Neuronal stem cell (in vitro differentiated cells): ENCODE data around the gene CDH11.

ENCODE experiments used
- DNase-seq: peaks from one replicate; pipeline ENCODE4 v3.0.0-alpha.2; 2013; ENCODE audit warnings: low spot score
- H2AFZ ChIP-seq: one replicate; pipeline ENCODE4 v1.6.1; 2013; ENCODE audit warnings: mild to moderate bottlenecking, low read length, inconsistent platforms
- H2AK5ac ChIP-seq: 2 replicates; pipeline ENCODE4 v1.6.1; 2013; ENCODE audit warnings: low read depth, mild to moderate bottlenecking, inconsistent platforms, low read length, moderate library complexity, mixed read lengths
- H2BK120ac ChIP-seq: 2 replicates; pipeline ENCODE4 v1.6.1; 2013; ENCODE audit warnings: low read depth, mild to moderate bottlenecking, inconsistent platforms, low read length, moderate library complexity, mixed read lengths
- H2BK12ac ChIP-seq: one replicate; pipeline ENCODE4 v1.6.1; 2013; ENCODE audit warnings: low read length, inconsistent platforms
- H2BK15ac ChIP-seq: 2 replicates; pipeline ENCODE4 v1.6.1; 2013; ENCODE audit warnings: mild to moderate bottlenecking, low read length, inconsistent platforms, mixed read lengths
- H2BK5ac ChIP-seq: one replicate; pipeline ENCODE4 v1.6.1; 2013; ENCODE audit warnings: inconsistent platforms, mild to moderate bottlenecking, low read length, moderate library complexity
- H3K14ac ChIP-seq: one replicate; pipeline ENCODE4 v1.6.1; 2013; ENCODE audit warnings: low read length, inconsistent platforms
- H3K18ac ChIP-seq: 2 replicates; pipeline ENCODE4 v1.6.1; 2013; ENCODE audit warnings: low read length, inconsistent platforms
- H3K23ac ChIP-seq: 2 replicates; pipeline ENCODE4 v1.6.1; 2013; ENCODE audit warnings: low read depth, mild to moderate bottlenecking, mixed read lengths, low read length, inconsistent platforms; ENCODE audit not compliant: poor library complexity
- H3K27ac ChIP-seq: replicated peaks from 3 replicates; pipeline ENCODE4 v1.5.1; 2013; ENCODE audit warnings: low read length, inconsistent platforms
- H3K27me3 ChIP-seq, 3 experiments: 2 replicates each; pipeline ENCODE4 v1.6.1; 2013; ENCODE audit warnings: low read length in 3 of 3, mild to moderate bottlenecking in 2 of 3, inconsistent platforms in 1 of 3, low read depth in 1 of 3, mixed read lengths in 1 of 3, moderate library complexity in 1 of 3; ENCODE audit not compliant: control insufficient read depth in 3 of 3, insufficient read depth in 3 of 3
- H3K36me3 ChIP-seq, 2 donors: replicated peaks in 1 of 2; 2 replicates each; pipeline ENCODE4 v1.6.1; 2013; ENCODE audit warnings: low read length in 2 of 2; ENCODE audit not compliant: control insufficient read depth in 2 of 2, insufficient read depth in 2 of 2
- H3K4ac ChIP-seq: 2 replicates; pipeline ENCODE4 v1.6.1; 2013; ENCODE audit warnings: inconsistent platforms, mild to moderate bottlenecking, low read length, moderate library complexity
- H3K4me1 ChIP-seq, 2 donors: 1 replicate in 1 of 2; 2 replicates in 1 of 2; pipeline ENCODE4 v1.6.1; 2013; ENCODE audit warnings: low read length in 2 of 2, low read depth in 1 of 2; ENCODE audit not compliant: control insufficient read depth in 2 of 2, insufficient read depth in 1 of 2
- H3K4me2 ChIP-seq: one replicate; pipeline ENCODE4 v1.6.1; 2013; ENCODE audit warnings: mild to moderate bottlenecking, low read length, inconsistent platforms; ENCODE audit not compliant: insufficient read depth, poor library complexity, severe bottlenecking
- H3K4me3 ChIP-seq, 2 donors: 2 replicates each; pipeline ENCODE4 v1.5.1; 2013; ENCODE audit warnings: low read length in 2 of 2, mild to moderate bottlenecking in 2 of 2, inconsistent platforms in 1 of 2, moderate library complexity in 1 of 2
- H3K79me1 ChIP-seq: one replicate; pipeline ENCODE4 v1.6.1; 2013; ENCODE audit warnings: low read depth, mild to moderate bottlenecking, inconsistent platforms, low read length, moderate library complexity
- H3K9ac ChIP-seq: one replicate; pipeline ENCODE4 v1.6.1; 2013; ENCODE audit warnings: mild to moderate bottlenecking, low read depth, low read length, inconsistent platforms; ENCODE audit not compliant: poor library complexity
- H3K9me3 ChIP-seq, 2 donors: replicated peaks in 1 of 2; 2 replicates each; pipeline versions ENCODE3 to v1.6.1; 2013; ENCODE audit warnings: low read length in 2 of 2, mild to moderate bottlenecking in 2 of 2, inconsistent platforms in 1 of 2, low read depth in 1 of 2, mixed read lengths in 1 of 2, moderate library complexity in 1 of 2; ENCODE audit not compliant: control insufficient read depth in 2 of 2, insufficient read depth in 1 of 2
- H4K8ac ChIP-seq: one replicate; pipeline ENCODE4 v1.6.1; 2013; ENCODE audit warnings: low read depth, mild to moderate bottlenecking, inconsistent platforms, low read length, moderate library complexity
- H4K91ac ChIP-seq: one replicate; pipeline ENCODE4 v1.6.1; 2013; ENCODE audit warnings: low read length, low read depth, mild to moderate bottlenecking, inconsistent platforms; ENCODE audit not compliant: poor library complexity
- WGBS, 2 donors: extraction: QIAGEN DNeasy Blood & Tissue Kit; methylation state at CpG; one replicate each; pipeline ENCODE4 v1.1.7; 2013; ENCODE audit warnings: missing lambda C conversion rate in 2 of 2, mixed read lengths in 1 of 2; ENCODE audit not compliant: insufficient read length in 2 of 2, insufficient replicate concordance in 1 of 2; ENCODE audit errors: extremely low coverage in 2 of 2; 5-methylcytosine and 5-hydroxymethylcytosine counted together

CDH11 gene

GRCh38 chr16:65015599-65015998 is 106.3 kb downstream of the CDH11 start:
- no peak overlapping the region for H2BK15ac ChIP-seq
- peaks cover 0 to 3% of the 10 kb centered on the region in 2 donors for H3K9me3 ChIP-seq
- H3K79me1 ChIP-seq = peaks cover 2% of the 10 kb centered on the region
- DNase-seq = no peak
- no peak overlapping the region for H3K18ac ChIP-seq
- no peak overlapping the region for H2BK120ac ChIP-seq
- H2BK5ac ChIP-seq = no peak overlapping the region
- H2AK5ac ChIP-seq = no peak overlapping the region
- no peak overlapping the region for H2BK12ac ChIP-seq
- H4K8ac ChIP-seq = no peak overlapping the region
- no peak overlapping the region for H3K14ac ChIP-seq
- no peak overlapping the region for H3K4me3 ChIP-seq
- H3K27me3 ChIP-seq = no peaks in the 10 kb centered on the region
- H3K36me3 ChIP-seq = peaks cover 0 to 12% of the 10 kb centered on the region in 2 donors
- no peak overlapping the region for H3K4ac ChIP-seq
- no peak overlapping the region for H4K91ac ChIP-seq
- H3K23ac ChIP-seq = no peak overlapping the region
- no peak overlapping the region for H3K9ac ChIP-seq
- no peak overlapping the region for H3K4me2 ChIP-seq
- no peak overlapping the region for H3K27ac ChIP-seq
- no peak overlapping the region for H2AFZ ChIP-seq
- peaks cover 0 to 3% of the 10 kb centered on the region in 2 donors for H3K4me1 ChIP-seq

GRCh38 chr16:65012357-65012756 is 109.5 kb downstream of the CDH11 start:
- peaks cover 2% of the 10 kb centered on the region for H3K79me1 ChIP-seq
- H2AK5ac ChIP-seq = no peak overlapping the region
- no peak overlapping the region for H3K18ac ChIP-seq
- no peak overlapping the region for H4K91ac ChIP-seq
- no peak overlapping the region for H4K8ac ChIP-seq
- H3K4me2 ChIP-seq = no peak overlapping the region
- H3K27ac ChIP-seq = no peak overlapping the region
- peaks cover 0 to 3% of the 10 kb centered on the region in 2 donors for H3K4me1 ChIP-seq
- H2BK5ac ChIP-seq = no peak overlapping the region
- H2BK12ac ChIP-seq = no peak overlapping the region
- H3K23ac ChIP-seq = no peak overlapping the region
- no peak overlapping the region for H3K9ac ChIP-seq
- peaks cover 0 to 10% of the 10 kb centered on the region in 2 donors for H3K36me3 ChIP-seq
- no CpG with 5 or more reads among the region's 1 CpG for WGBS, 2 donors
- no peaks in the 10 kb centered on the region for H3K27me3 ChIP-seq
- no peak overlapping the region for H2AFZ ChIP-seq
- H2BK120ac ChIP-seq = no peak overlapping the region
- no peak overlapping the region for H3K14ac ChIP-seq
- H3K9me3 ChIP-seq = no peaks in the 10 kb centered on the region
- no peak overlapping the region for H2BK15ac ChIP-seq
- H3K4ac ChIP-seq = no peak overlapping the region
- no peak overlapping the region for H3K4me3 ChIP-seq
- no peak for DNase-seq

- Histone ChIP-seq H3K27me3 (no peaks in the 10 kb centered on the region), H2AFZ (no peak overlapping the region), H4K8ac (no peak overlapping the region), H3K4ac (no peak overlapping the region), H3K9ac (no peak overlapping the region), H3K4me3 (no peak overlapping the region), H3K18ac (no peak overlapping the region), H3K14ac (no peak overlapping the region), H2BK12ac (no peak overlapping the region), H3K9me3 (no peaks in the 10 kb centered on the region), H2BK5ac (no peak overlapping the region), H3K4me2 (no peak overlapping the region), H2BK15ac (no peak overlapping the region), H2AK5ac (no peak overlapping the region), H2BK120ac (no peak overlapping the region), H3K27ac (no peak overlapping the region), H3K36me3 (peaks cover 0 to 16% of the 10 kb centered on the region in 2 donors), H4K91ac (no peak overlapping the region), H3K4me1 (no peaks in the 10 kb centered on the region), H3K79me1 (peaks cover 2% of the 10 kb centered on the region), H3K23ac (no peak overlapping the region)
- WGBS, 2 donors = no CpG with 5 or more reads among the region's 2 CpGs
- no peak for DNase-seq
Observed at GRCh38 chr16:65010125-65010524, 111.7 kb downstream of the CDH11 start.

DNA sequence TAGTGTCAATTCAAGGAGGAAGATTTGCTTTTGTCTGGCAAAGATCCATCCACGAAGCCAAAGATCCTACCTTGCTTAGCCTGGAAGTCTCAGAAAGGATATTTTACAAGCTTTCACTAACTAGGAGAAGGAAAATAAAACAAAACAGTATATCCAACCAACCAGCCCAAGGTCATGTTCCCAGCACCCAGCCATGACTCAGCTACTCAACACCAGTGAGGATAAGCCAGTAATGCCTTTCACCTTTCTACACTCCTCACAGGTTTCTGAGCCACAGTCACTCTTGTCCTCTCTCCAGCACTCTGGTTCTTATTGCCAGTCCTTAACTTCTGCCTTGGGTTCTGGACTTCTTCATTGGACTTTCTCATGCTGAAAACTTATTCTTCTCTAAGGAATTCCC is 116.2 kb downstream of the CDH11 start:
- Histone ChIP-seq H3K9ac (no peak overlapping the region), H2BK120ac (no peak overlapping the region), H3K18ac (no peak overlapping the region), H3K23ac (no peak overlapping the region), H3K27ac (no peak overlapping the region), H3K27me3 (no peaks in the 10 kb centered on the region), H3K4me3 (no peak overlapping the region), H3K14ac (no peak overlapping the region), H4K8ac (no peak overlapping the region), H3K9me3 (no peaks in the 10 kb centered on the region), H2AK5ac (no peak overlapping the region), H2BK15ac (no peak overlapping the region), H2BK12ac (no peak overlapping the region), H3K4me2 (no peak overlapping the region), H4K91ac (no peak overlapping the region), H2AFZ (no peak overlapping the region), H3K36me3 (peaks cover 0 to 29% of the 10 kb centered on the region in 2 donors), H3K4ac (no peak overlapping the region), H3K79me1 (no peaks in the 10 kb centered on the region), H3K4me1 (no peaks in the 10 kb centered on the region), H2BK5ac (no peak overlapping the region)
- DNase-seq = no peak
- WGBS, 2 donors = no CpG with 5 or more reads among the region's 1 CpG
